HG02678 (cell line): Measurements from ENCODE around the gene VPS33A.

Source experiments
- ATAC-seq: cut with Tn5 transposase; IDR thresholded peaks from one replicate; pipeline ENCODE4 v1.9.1; 2021; ENCODE audit warnings: mild to moderate bottlenecking, moderate library complexity; ENCODE audit not compliant: unreplicated experiment

Gene VPS33A

DNA sequence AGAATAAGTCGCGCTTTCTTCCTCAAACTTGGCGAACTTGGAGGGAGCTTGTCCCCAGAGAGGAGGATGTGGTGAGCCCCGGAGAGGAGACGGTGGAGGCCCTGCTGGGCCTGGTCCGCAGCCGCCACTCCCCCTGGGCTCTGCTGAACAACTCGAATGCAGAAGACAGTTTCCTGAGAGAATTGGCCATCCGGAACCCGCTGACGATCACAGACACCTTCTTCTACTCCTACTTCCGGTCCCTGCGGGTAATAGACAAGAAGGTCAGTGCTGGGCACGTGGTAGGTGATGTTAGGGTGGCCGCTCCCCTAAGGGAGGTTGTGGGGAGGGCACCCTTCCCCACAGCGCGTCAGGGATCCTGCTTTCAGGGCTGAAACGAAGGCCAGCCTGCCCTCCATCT lies 81.8 kb downstream of the VPS33A start:
- no peak for ATAC-seq

DNA sequence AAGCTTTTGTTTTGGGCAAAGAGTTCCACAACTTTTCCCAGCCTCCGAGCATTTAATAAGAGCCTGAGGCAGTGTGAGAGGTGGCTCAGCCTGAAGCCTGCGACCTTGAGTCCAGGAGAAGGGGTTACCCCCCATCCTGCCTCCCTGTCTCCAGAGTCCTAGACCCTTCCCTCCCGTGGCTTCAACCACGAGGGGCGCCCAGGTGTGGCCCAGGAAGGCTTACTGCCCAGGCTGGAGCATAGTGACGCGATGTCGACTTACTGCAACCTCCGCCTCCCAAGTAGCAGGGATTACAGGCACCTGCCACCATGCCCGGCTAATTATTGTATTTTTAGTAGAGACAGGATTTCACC lies 82.7 kb downstream of the VPS33A start:
- no peak for ATAC-seq

GRCh38 chr12:122182887-122183587 lies 83.3 kb downstream of the VPS33A start, which contains the start of gene LRRC43:
LRRC43 (plus strand) TSS chr12:122183123; CDS start chr12:122183145, 22 bp downstream.
- no peak for ATAC-seq
